Naive thymus-derived CD4-positive, alpha-beta T cell (primary cell): ENCODE measurements around the gene MARCHF6. TPM values are rescaled to one million over a fixed set of nuclear protein-coding genes. Genes with fewer than 3 reads are reported as not detected.
"Not testable (repeated sequence)": the region's sequence is repeated elsewhere in the genome, so short reads cannot be mapped to it uniquely, and the experiment has no call there.

Source experiments
- ATAC-seq: fragments of 150-1000 bp; cut with Tn5 transposase; 2 replicates; pipeline ENCODE4 v1.10.0; 2021; ENCODE audit warnings: mild to moderate bottlenecking, moderate library complexity
- CTCF ChIA-PET: fragments of 350-600 bp; sonication (Branson Sonifier 250); formaldehyde crosslinking; loops from one replicate; lab custom pipeline; 2021; ENCODE audit warnings: antibody characterized with exemption; lab: Charles Lee
- POLR2A ChIA-PET: fragments of 350-600 bp; sonication (Branson Sonifier 250); formaldehyde crosslinking; loops from one replicate; lab custom pipeline; 2021; ENCODE audit warnings: antibody characterized with exemption, inconsistent platforms; lab: Charles Lee
- DNase-seq, 9 donors: peaks; one replicate each; pipeline versions ENCODE4 v3.0.0 to v3.0.0-alpha.2; 2020 to 2022; ENCODE audit warnings: mixed read lengths in 1 of 9
- H3K27ac ChIP-seq: one replicate; pipeline ENCODE4 v1.7.0; 2013; ENCODE audit warnings: mild to moderate bottlenecking, low read depth, low read length, moderate library complexity
- H3K27me3 ChIP-seq, 2 donors: one replicate each; pipeline ENCODE4 v1.7.0; 2013; ENCODE audit warnings: low read length in 2 of 2, mild to moderate bottlenecking in 2 of 2, moderate library complexity in 2 of 2; ENCODE audit not compliant: control insufficient read depth in 2 of 2, insufficient read depth in 2 of 2
- H3K36me3 ChIP-seq, 3 experiments: 1 replicate in 2 of 3; 2 replicates in 1 of 3; pipeline ENCODE4 v1.7.0; 2013; ENCODE audit warnings: low read length in 3 of 3, mild to moderate bottlenecking in 3 of 3, moderate library complexity in 1 of 3; ENCODE audit not compliant: insufficient read depth in 3 of 3, control insufficient read depth in 2 of 3
- H3K4me1 ChIP-seq, 2 donors: one replicate each; pipeline ENCODE4 v1.7.0; 2013; ENCODE audit warnings: low read length in 2 of 2, mild to moderate bottlenecking in 2 of 2, moderate library complexity in 1 of 2; ENCODE audit not compliant: control insufficient read depth in 2 of 2, insufficient read depth in 2 of 2
- H3K4me3 ChIP-seq: 2 replicates; pipeline ENCODE4 v1.7.0; 2013; ENCODE audit warnings: mild to moderate bottlenecking, low read length
- H3K9me3 ChIP-seq, 3 experiments: 1 replicate in 2 of 3; 2 replicates in 1 of 3; pipeline ENCODE4 v1.7.0; 2013; ENCODE audit warnings: low read length in 3 of 3; ENCODE audit not compliant: control insufficient read depth in 2 of 3
- H3K27ac Mint-ChIP-seq, 9 donors: one replicate each; pipeline ENCODE4 v1.8.0; 2020 to 2022; ENCODE audit warnings: mixed read lengths in 9 of 9, mild to moderate bottlenecking in 8 of 9, moderate library complexity in 5 of 9, inconsistent platforms in 2 of 9
- H3K27me3 Mint-ChIP-seq, 5 donors: one replicate each; pipeline ENCODE4 v1.8.0; 2021 to 2022; ENCODE audit warnings: mixed read lengths in 5 of 5, mild to moderate bottlenecking in 1 of 5
- H3K36me3 Mint-ChIP-seq, 5 donors: one replicate each; pipeline ENCODE4 v1.8.0; 2020 to 2022; ENCODE audit warnings: mixed read lengths in 5 of 5, mild to moderate bottlenecking in 3 of 5, inconsistent platforms in 1 of 5
- H3K4me1 Mint-ChIP-seq, 7 donors: one replicate each; pipeline ENCODE4 v1.8.0; 2020 to 2022; ENCODE audit warnings: mixed read lengths in 7 of 7, mild to moderate bottlenecking in 3 of 7, inconsistent platforms in 1 of 7
- H3K4me3 Mint-ChIP-seq, 10 donors: one replicate each; pipeline ENCODE4 v1.8.0; 2020 to 2022; ENCODE audit warnings: mild to moderate bottlenecking in 10 of 10, mixed read lengths in 10 of 10, moderate library complexity in 6 of 10, inconsistent platforms in 2 of 10
- H3K9me3 Mint-ChIP-seq, 11 donors: one replicate each; pipeline ENCODE4 v1.8.0; 2020 to 2022; ENCODE audit warnings: mixed read lengths in 11 of 11, mild to moderate bottlenecking in 4 of 11, inconsistent platforms in 1 of 11, moderate library complexity in 1 of 11
- intact Hi-C, 2 donors: fragments of 100-400 bp; cut with micrococcal nuclease; formaldehyde crosslinking; loops; one replicate each; pipeline ENCODE4 v1.15.1; 2023
- polyA plus RNA-seq, 2 donors: library from polyadenylated mRNA; unstranded; fragments of 300-500 nt; fragmentation: Illumina TruSeq; gene quantifications; one replicate each; pipeline ENCODE4 v1.2.3, GENCODE V29; 2021
- total RNA-seq, 6 experiments: library from RNA in 5 of 6; stranded (reverse) in 5 of 6; gene quantifications; 1 replicate in 5 of 6; 2 replicates in 1 of 6; pipeline ENCODE4 v1.2.3 and lab custom pipeline; 2021 to 2026

Gene MARCHF6
- total and polyA plus RNA-seq, 7 experiments from 2014 or later: 42.5 to 211 (median 165) TPM

DNA sequence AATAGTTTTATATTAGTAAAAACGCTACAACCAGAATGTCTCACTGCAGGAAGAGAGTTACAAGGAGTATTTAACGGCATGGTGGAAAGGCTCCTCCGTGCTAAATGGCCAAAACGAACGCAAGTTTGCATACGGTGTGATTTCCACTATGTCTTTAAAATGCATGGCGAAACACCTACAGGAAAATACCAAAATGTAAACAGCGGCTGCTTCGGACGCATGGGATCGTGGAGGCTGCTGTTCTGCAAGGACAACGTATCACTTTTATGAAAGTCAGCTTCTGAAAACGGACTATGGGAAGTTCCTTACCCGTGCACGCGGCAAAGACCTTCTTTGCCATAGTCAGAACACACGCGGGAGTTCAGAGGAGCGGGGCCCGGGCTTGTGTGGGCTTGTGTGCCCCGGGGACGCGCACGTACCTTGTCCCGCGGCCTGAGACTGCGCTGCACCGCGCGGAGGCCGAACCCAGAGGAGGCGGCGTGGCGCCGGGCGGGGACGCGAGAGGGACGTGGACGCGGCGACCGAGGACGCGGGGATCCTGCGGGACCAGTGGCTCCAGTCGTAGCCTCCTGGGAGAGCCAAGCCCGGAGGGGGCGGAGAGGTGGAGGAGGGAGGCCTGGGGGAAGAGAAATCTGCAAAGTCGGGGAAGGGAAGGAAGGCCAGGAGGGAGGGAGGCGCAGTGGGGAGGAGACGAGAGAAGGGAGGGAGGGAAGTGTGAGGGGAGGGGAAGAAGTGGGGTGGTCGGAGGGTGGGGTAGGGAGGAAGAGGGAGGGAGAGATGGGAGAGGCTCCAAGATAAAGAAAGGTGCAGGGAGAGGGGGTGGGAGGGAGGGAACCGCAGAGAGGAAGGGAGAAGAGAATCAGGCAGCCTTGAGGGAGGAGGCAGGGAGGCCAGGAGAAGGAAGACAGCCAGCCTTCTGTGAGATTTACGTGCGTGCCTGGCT lies 46.0 kb upstream of the MARCHF6 start, which contains the start of gene CMBL:
Gene CMBL (minus strand): TSS at position 697 of the 943 bp plus-strand sequence. CDS start 17,140 bp downstream, outside the sequence.
- peak within 1 kb of the TSS; percentile 79 to 89 (median 84) for H3K4me3 Mint-ChIP-seq
- Histone ChIP-seq H3K36me3 (no peaks in the 10 kb centered on the region), H3K27me3 (peaks cover 0 to 3% of the 10 kb centered on the region in 2 donors), H3K4me1 (no peaks in the 10 kb centered on the region), H3K9me3 (no peaks in the 10 kb centered on the region), H3K27ac (peak within 1 kb of the TSS; percentile 21), H3K4me3 (peak within 1 kb of the TSS; percentile 54)
- DNase-seq (peak in 6 of 9 donors; percentile 11 to 30 (median 22)), ATAC-seq (peak; percentile 75)
- H3K36me3 Mint-ChIP-seq: peaks cover 0 to 4% (median 0%) of the 10 kb centered on the region in 5 donors
- intact Hi-C loops: loop anchor here in 1 of 2 donors (5.0 kb wide), 2 partner anchors 45 to 135 kb away; partner anchors contain the start of genes MARCHF6 and ROPN1L
- ChIA-PET POLR2A (interaction anchor here (0.9 kb wide), 1 partner anchor 46 kb away, joined by 3 read pairs; no protein-coding TSS in a partner anchor), CTCF (no interaction called here)
- H3K27me3 Mint-ChIP-seq: peaks cover 12 to 45% (median 30%) of the 10 kb centered on the region in 5 donors
- H3K9me3 Mint-ChIP-seq: no peaks in the 10 kb centered on the region
- peaks cover 5 to 11% (median 7%) of the 10 kb centered on the region in 7 donors for H3K4me1 Mint-ChIP-seq
- H3K27ac Mint-ChIP-seq: peak within 1 kb of the TSS in 4 of 9 donors; percentile 2 to 87 (median 19)

- H3K4me3 Mint-ChIP-seq: peak overlapping the region in 8 of 10 donors; percentile 31 to 84 (median 58)
- H3K27me3 Mint-ChIP-seq: peaks cover 12 to 44% (median 32%) of the 10 kb centered on the region in 5 donors
- Histone ChIP-seq H3K4me3 (no peak overlapping the region), H3K4me1 (no peaks in the 10 kb centered on the region), H3K36me3 (no peaks in the 10 kb centered on the region), H3K27ac (no peak overlapping the region), H3K27me3 (peaks cover 0 to 3% of the 10 kb centered on the region in 2 donors), H3K9me3 (no peaks in the 10 kb centered on the region)
- POLR2A ChIA-PET: interaction anchor here (0.9 kb wide), 1 partner anchor 44 kb away, joined by 3 read pairs; no protein-coding TSS in a partner anchor
- peaks cover 5 to 11% (median 7%) of the 10 kb centered on the region in 7 donors for H3K4me1 Mint-ChIP-seq
- intact Hi-C loops: loop anchor here in 1 of 2 donors (5.0 kb wide), 2 partner anchors 43 to 133 kb away; partner anchors contain the start of genes MARCHF6 and ROPN1L
- H3K36me3 Mint-ChIP-seq: peaks cover 0 to 4% (median 0%) of the 10 kb centered on the region in 5 donors
- no peak for ATAC-seq
- no peak overlapping the region for H3K27ac Mint-ChIP-seq
- H3K9me3 Mint-ChIP-seq: no peaks in the 10 kb centered on the region
- CTCF ChIA-PET: no interaction called here
- DNase-seq: no peak
Measured at GRCh38 chr5:10308844-10309243, 44.7 kb upstream of the MARCHF6 start.

- ChIA-PET CTCF (no interaction called here), POLR2A (no interaction called here)
- Histone ChIP-seq H3K4me3 (no peak overlapping the region), H3K27ac (no peak overlapping the region), H3K36me3 (no peaks in the 10 kb centered on the region), H3K4me1 (no peaks in the 10 kb centered on the region), H3K27me3 (peaks cover 0 to 3% of the 10 kb centered on the region in 2 donors), H3K9me3 (no peaks in the 10 kb centered on the region)
- H3K36me3 Mint-ChIP-seq: peaks cover 0 to 4% (median 0%) of the 10 kb centered on the region in 5 donors
- H3K4me3 Mint-ChIP-seq: no peak overlapping the region
- no peak overlapping the region for H3K27ac Mint-ChIP-seq
- intact Hi-C loops: no loop called here
- no peak for DNase-seq
- H3K9me3 Mint-ChIP-seq: no peaks in the 10 kb centered on the region
- peaks cover 5 to 11% (median 7%) of the 10 kb centered on the region in 7 donors for H3K4me1 Mint-ChIP-seq
- no peak for ATAC-seq
- H3K27me3 Mint-ChIP-seq: peaks cover 12 to 38% (median 32%) of the 10 kb centered on the region in 5 donors
Measured at GRCh38 chr5:10310066-10310779, 43.3 kb upstream of the MARCHF6 start.

GRCh38 chr5:10310835-10311570 lies 42.5 kb upstream of the MARCHF6 start:
- POLR2A ChIA-PET: interaction anchor here (0.8 kb wide), 1 partner anchor 21 kb away, joined by 4 read pairs; no protein-coding TSS in a partner anchor
- H3K36me3 Mint-ChIP-seq, H3K27ac ChIP-seq: not testable (repeated sequence)

DNA sequence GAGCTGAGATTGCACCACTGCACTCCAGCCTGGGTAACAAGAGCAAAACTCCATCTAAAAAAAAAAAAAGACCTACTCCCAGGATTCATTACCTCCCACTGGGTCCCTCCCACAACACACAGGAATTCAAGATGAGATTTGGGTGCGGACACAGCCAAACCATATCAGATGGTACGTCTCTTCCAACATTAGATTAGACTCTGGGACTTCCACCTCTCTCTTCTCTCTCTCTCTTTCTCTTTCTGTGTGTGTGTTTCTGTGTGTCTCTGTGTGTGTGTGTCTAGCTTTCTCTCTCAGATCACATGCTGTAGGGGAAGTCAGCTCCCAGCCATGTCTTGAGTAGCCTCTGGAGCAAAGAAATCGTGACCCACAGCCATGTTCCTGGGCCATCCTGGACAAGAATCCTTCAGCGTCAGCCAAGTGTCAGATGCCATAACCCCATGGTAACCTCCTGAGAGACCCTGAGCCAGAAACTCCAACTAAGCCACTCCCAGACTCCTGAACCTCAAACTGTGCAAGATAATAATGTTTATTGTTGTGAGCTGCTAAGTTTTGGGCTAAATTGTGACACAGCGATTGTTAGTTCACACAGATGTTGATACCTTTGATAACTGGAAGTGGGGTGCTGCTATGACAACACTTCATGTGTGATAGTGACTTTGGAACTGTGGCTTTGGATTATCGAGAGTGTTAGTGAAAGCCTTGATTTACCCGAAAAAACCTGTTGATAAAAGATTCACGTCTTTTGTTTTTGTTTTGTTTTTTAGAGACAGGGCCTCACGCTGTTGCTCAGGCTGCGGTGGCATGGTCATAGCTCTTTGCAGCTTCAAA lies 41.7 kb upstream of the MARCHF6 start:
- DNase-seq: no peak
- Mint-ChIP-seq H3K4me1 (peaks cover 5 to 10% (median 7%) of the 10 kb centered on the region in 7 donors), H3K9me3 (no peaks in the 10 kb centered on the region), H3K4me3 (no peak overlapping the region), H3K36me3 (peaks cover 0 to 4% (median 0%) of the 10 kb centered on the region in 5 donors), H3K27me3 (peaks cover 4 to 30% (median 24%) of the 10 kb centered on the region in 5 donors), H3K27ac (no peak overlapping the region)
- no peaks in the 10 kb centered on the region for H3K9me3 ChIP-seq
- POLR2A ChIA-PET: interaction anchor here (0.8 kb wide), 1 partner anchor 21 kb away, joined by 4 read pairs; no protein-coding TSS in a partner anchor
- H3K4me1 ChIP-seq: no peaks in the 10 kb centered on the region
- CTCF ChIA-PET: no interaction called here
- no peaks in the 10 kb centered on the region for H3K36me3 ChIP-seq
- no peak overlapping the region for H3K27ac ChIP-seq
- intact Hi-C loops: no loop called here
- H3K4me3 ChIP-seq: no peak overlapping the region
- peaks cover 0 to 3% of the 10 kb centered on the region in 2 donors for H3K27me3 ChIP-seq
- no peak for ATAC-seq

More at GRCh38 chr5:10310835-10311570, 42.5 kb upstream of the MARCHF6 start:
- intact Hi-C loops, CTCF ChIA-PET, ATAC-seq, H3K4me1 ChIP-seq, H3K9me3 ChIP-seq, H3K4me3 Mint-ChIP-seq, H3K27me3 ChIP-seq, H3K27ac Mint-ChIP-seq, H3K4me3 ChIP-seq, H3K36me3 ChIP-seq, DNase-seq, H3K9me3 Mint-ChIP-seq: not testable (repeated sequence)
- H3K4me1 Mint-ChIP-seq: peaks cover 5 to 11% (median 7%) of the 10 kb centered on the region in 7 donors
- peaks cover 8 to 32% (median 31%) of the 10 kb centered on the region in 5 donors for H3K27me3 Mint-ChIP-seq
